GM12878 (cell line): Measurements from ENCODE around the gene TSHZ2.

Source experiments
- BACH1 ChIP-seq: fragments of 450-650 bp; IDR thresholded peaks from 2 replicates; pipeline ENCODE4 v1.6.1; 2017; ENCODE audit warnings: mild to moderate bottlenecking, borderline replicate concordance
- CTCF ChIP-seq, 3 experiments: IDR thresholded peaks in 2 of 3; conservative IDR thresholded peaks in 1 of 3; 2 replicates each; pipeline ENCODE4 v1.5.1; 2011; ENCODE audit warnings: low read depth in 3 of 3, low read length in 3 of 3, mild to moderate bottlenecking in 3 of 3, control low read depth in 2 of 3, moderate library complexity in 2 of 3, inconsistent platforms in 1 of 3, mixed read lengths in 1 of 3; ENCODE audit not compliant: control insufficient read depth in 2 of 3, insufficient read depth in 1 of 3; ENCODE audit errors: extremely low read depth in 1 of 3
- EGR1 ChIP-seq, 2 experiments: IDR thresholded peaks; 1 replicate in 1 of 2; 2 replicates in 1 of 2; pipeline ENCODE4 v1.6.1; 2011 to 2012; ENCODE audit warnings: low read depth in 2 of 2, low read length in 2 of 2, borderline replicate concordance in 1 of 2, mild to moderate bottlenecking in 1 of 2, moderate library complexity in 1 of 2
- EP300 ChIP-seq, 2 experiments: fragments of 150-350 bp in 1 of 2; IDR thresholded peaks; 2 replicates each; pipeline ENCODE4 v1.6.1; 2011 to 2012; ENCODE audit warnings: low read depth in 2 of 2, low read length in 2 of 2, borderline replicate concordance in 1 of 2, improper control_type of control experiment in 1 of 2, inconsistent platforms in 1 of 2; ENCODE audit not compliant: control insufficient read depth in 1 of 2
- EZH2 ChIP-seq: IDR thresholded peaks from 2 replicates; pipeline ENCODE4 v1.6.1; 2012; ENCODE audit warnings: low read depth, mild to moderate bottlenecking, control low read depth, inconsistent platforms, low read length, borderline replicate concordance; ENCODE audit not compliant: control insufficient read depth
- HSF1 ChIP-seq: fragments of 150-350 bp; IDR thresholded peaks from 2 replicates; pipeline ENCODE4 v1.6.1; 2014; ENCODE audit warnings: mild to moderate bottlenecking, low read depth, low read length
- JUNB ChIP-seq: IDR thresholded peaks from 2 replicates; pipeline ENCODE4 v1.6.1; 2016; ENCODE audit warnings: antibody characterized with exemption, mild to moderate bottlenecking
- MYC ChIP-seq: IDR thresholded peaks from 2 replicates; pipeline ENCODE4 v1.6.1; 2011; ENCODE audit warnings: mild to moderate bottlenecking, low read length, moderate library complexity, inconsistent platforms; ENCODE audit not compliant: insufficient read depth, insufficient replicate concordance, insufficient read length, severe bottlenecking
- POLR2A ChIP-seq: IDR thresholded peaks from 2 replicates; pipeline ENCODE4 v1.6.1; 2011; ENCODE audit warnings: low read depth, mild to moderate bottlenecking, low read length
- POLR2AphosphoS5 ChIP-seq: IDR thresholded peaks from 2 replicates; pipeline ENCODE4 v1.6.1; 2011; ENCODE audit warnings: mild to moderate bottlenecking, low read length, inconsistent platforms
- ZNF687 ChIP-seq: fragments of 450-650 bp; IDR thresholded peaks from 2 replicates; pipeline ENCODE4 v1.6.1; 2017; ENCODE audit warnings: mild to moderate bottlenecking, moderate library complexity

- TF ChIP-seq ZNF687 (no peak), POLR2AphosphoS5 (no peak), EP300 (IDR thresholded peaks at IDR 0.05; ENCODE audit: borderline replicate concordance in 1 of 2, control insufficient read depth in 1 of 2, low read depth in 2 of 2, low read length in 2 of 2) (no peak), EGR1 (IDR thresholded peaks at IDR 0.05; ENCODE audit: borderline replicate concordance in 1 of 2, low read depth in 2 of 2, low read length in 2 of 2) (no peak), EZH2 (no peak), POLR2A (no peak), MYC (no peak), CTCF (IDR thresholded peaks at IDR 0.05 in 2 of 3, conservative IDR thresholded peaks at IDR 0.05 in 1 of 3; ENCODE audit: control insufficient read depth in 2 of 3, extremely low read depth in 1 of 3, insufficient read depth in 1 of 3, low read depth in 3 of 3, low read length in 3 of 3) (no peak), BACH1 (no peak), HSF1 (no peak), JUNB (no peak)
These were observed 125.2 kb downstream of the TSHZ2 start for GRCh38 chr20:53097371-53097770.
